K562 (cell line): Measurements from ENCODE around the gene LCNL1. TPM values are rescaled to one million over a fixed set of nuclear protein-coding genes. Genes with fewer than 3 reads are reported as not detected.

Source experiments
- ATAC-seq: fragments of 200-7000 bp; cut with Tn5 transposase; 3 replicates; pipeline ENCODE4 v1.9.1; 2020; ENCODE audit warnings: moderate library complexity
- BruUV-seq: library from RNA; stranded (reverse); fragments of 400-500 nt; replicated peaks from 2 replicates; lab custom pipeline; 2021; lab: Mats Ljungman, UMichigan
- CTCF ChIA-PET: fragments of 300-600 bp; formaldehyde crosslinking; extraction: SDS; loops from one replicate; lab custom pipeline; 2021; ENCODE audit warnings: low intra/inter-chr PET ratio; lab: Yijun Ruan, JAX
- POLR2A ChIA-PET: fragments of 300-600, 350-650 bp; sonication (Branson Sonifier 250); formaldehyde crosslinking; extraction: SDS; loops from one replicate; lab custom pipeline; 2021; ENCODE audit warnings: antibody characterized with exemption, inconsistent platforms; lab: Yijun Ruan, JAX
- DNase-seq, 4 experiments: peaks; one replicate each; pipeline versions ENCODE4 v3.0.0 to v3.0.0-alpha.2; 2011 to 2018; ENCODE audit warnings: low spot score in 3 of 4, mixed read lengths in 3 of 4; ENCODE audit errors: extremely low read depth in 1 of 4
- FAIRE-seq: peaks from 2 replicates; lab custom pipeline; 2011; peaks lifted over from hg19 to GRCh38; lab: Jason Lieb, UNC
- H2AFZ ChIP-seq: 2 replicates; pipeline ENCODE4 v1.6.0; 2011; ENCODE audit warnings: low read depth, low read length, control low read depth, inconsistent platforms
- H3K27ac ChIP-seq: fragments of 200-600 bp; 3 replicates; pipeline ENCODE4 v1.8.0; 2011; ENCODE audit warnings: low read depth, mild to moderate bottlenecking, control low read depth, inconsistent platforms, low read length, moderate library complexity, mixed read lengths; ENCODE audit errors: extremely low read depth
- H3K27me3 ChIP-seq, 2 experiments: fragments of 300-600 bp in 1 of 2; 2 replicates in 1 of 2; 3 replicates in 1 of 2; pipeline versions ENCODE4 v1.6.0 to v1.8.0; 2011; ENCODE audit warnings: inconsistent platforms in 2 of 2, low read length in 2 of 2, mild to moderate bottlenecking in 1 of 2, mixed read lengths in 1 of 2, moderate library complexity in 1 of 2; ENCODE audit not compliant: control insufficient read depth in 2 of 2, insufficient read depth in 2 of 2
- H3K36me3 ChIP-seq: fragments of 300-600 bp; 3 replicates; pipeline ENCODE4 v1.8.0; 2011; ENCODE audit warnings: mild to moderate bottlenecking, low read length, inconsistent platforms; ENCODE audit not compliant: control insufficient read depth, insufficient read depth
- H3K4me1 ChIP-seq, 2 experiments: fragments of 200-600 bp in 1 of 2; replicated peaks in 1 of 2; 2 replicates in 1 of 2; 3 replicates in 1 of 2; pipeline versions ENCODE4 v1.5.1 to v1.8.0; 2011; ENCODE audit warnings: inconsistent platforms in 2 of 2, low read length in 2 of 2, mild to moderate bottlenecking in 1 of 2, mixed read lengths in 1 of 2, moderate library complexity in 1 of 2; ENCODE audit not compliant: control insufficient read depth in 2 of 2, insufficient read depth in 2 of 2
- H3K4me2 ChIP-seq: 2 replicates; pipeline ENCODE4 v1.6.1; 2011; ENCODE audit warnings: low read length, control low read depth, inconsistent platforms, mixed read lengths; ENCODE audit not compliant: insufficient read depth
- H3K4me3 ChIP-seq: fragments of 200-600 bp; sonication (generic), shearing (Covaris generic); 2 replicates; pipeline ENCODE4 v1.5.1; 2016; ENCODE audit warnings: control low read depth, inconsistent platforms
- H3K79me2 ChIP-seq: fragments of 200-600 bp; 3 replicates; pipeline ENCODE4 v1.8.0; 2011; ENCODE audit warnings: low read length, inconsistent platforms; ENCODE audit not compliant: control insufficient read depth, insufficient read depth
- H3K9ac ChIP-seq, 2 experiments: 2 replicates each; pipeline versions ENCODE4 v1.6.0 to v1.6.1; 2011; ENCODE audit warnings: low read depth in 2 of 2, low read length in 2 of 2, control low read depth in 1 of 2, inconsistent platforms in 1 of 2, mild to moderate bottlenecking in 1 of 2, mixed read lengths in 1 of 2; ENCODE audit not compliant: insufficient read depth in 1 of 2
- H3K9me1 ChIP-seq: one replicate; pipeline ENCODE4 v1.6.0; 2011; ENCODE audit warnings: inconsistent platforms, mild to moderate bottlenecking, low read length, moderate library complexity; ENCODE audit not compliant: control insufficient read depth, insufficient read depth
- H3K9me3 ChIP-seq: replicated peaks from 2 replicates; pipeline ENCODE4 v1.5.1; 2011; ENCODE audit warnings: low read depth, low read length, inconsistent platforms; ENCODE audit not compliant: control insufficient read depth, insufficient read depth
- H4K20me1 ChIP-seq: replicated peaks from 2 replicates; pipeline ENCODE4 v1.6.1; 2011; ENCODE audit warnings: low read length, inconsistent platforms, mixed read lengths; ENCODE audit not compliant: control insufficient read depth, insufficient read depth
- BCLAF1 ChIP-seq, 2 experiments: fragments of 450-650 bp in 1 of 2; IDR thresholded peaks; 2 replicates each; pipeline ENCODE4 v1.6.1; 2011 to 2017; ENCODE audit warnings: low read depth in 2 of 2, antibody characterized with exemption in 1 of 2, borderline replicate concordance in 1 of 2, low read length in 1 of 2, mild to moderate bottlenecking in 1 of 2, mixed read lengths in 1 of 2; ENCODE audit not compliant: control insufficient read depth in 1 of 2
- CBFA2T2 ChIP-seq: fragments of 450-650 bp; conservative IDR thresholded peaks from 2 replicates; pipeline ENCODE4 v1.6.1; 2017; ENCODE audit warnings: mild to moderate bottlenecking
- JUND ChIP-seq, 2 experiments: IDR thresholded peaks; 2 replicates in 1 of 2; 3 replicates in 1 of 2; pipeline ENCODE4 v1.6.1; 2011; ENCODE audit warnings: borderline replicate concordance in 2 of 2, low read depth in 2 of 2, low read length in 2 of 2, improper control_type of control experiment in 1 of 2, missing biosample characterization in 1 of 2, missing genetic modification characterization in 1 of 2, missing genetic modification reagents in 1 of 2
- MBD2 ChIP-seq: sonication (generic); IDR thresholded peaks from 2 replicates; pipeline ENCODE4 v1.6.1; 2016; ENCODE audit warnings: low read depth, borderline replicate concordance
- NFRKB ChIP-seq: fragments of 450-650 bp; IDR thresholded peaks from 2 replicates; pipeline ENCODE4 v1.6.1; 2016; ENCODE audit warnings: low read depth
- RBM22 ChIP-seq: fragments of 200-400 bp; formaldehyde crosslinking; IDR thresholded peaks from 2 replicates; pipeline ENCODE4 v1.6.1; 2018; ENCODE audit warnings: low read length, low read depth; ENCODE audit not compliant: poor library complexity, severe bottlenecking
- RUNX1 ChIP-seq: sonication (generic); IDR thresholded peaks from 2 replicates; pipeline ENCODE4 v1.6.1; 2016; ENCODE audit warnings: antibody characterized with exemption, low read depth
- SOX6 ChIP-seq: fragments of 450-650 bp; IDR thresholded peaks from 2 replicates; pipeline ENCODE4 v1.6.1; 2014; ENCODE audit warnings: mild to moderate bottlenecking
- SRF ChIP-seq, 2 experiments: fragments of 250-450, 450-650 bp in 1 of 2; sonication (Bioruptor Pico) in 1 of 2; sonication (generic) in 1 of 2; formaldehyde crosslinking; IDR thresholded peaks; 2 replicates each; pipeline versions ENCODE4 v1.5.0 to v1.5.1; 2020 to 2022; ENCODE audit warnings: mild to moderate bottlenecking in 1 of 2, missing genetic modification reagents in 1 of 2
- SRSF7 ChIP-seq: fragments of 200-400 bp; formaldehyde crosslinking; optimal IDR thresholded peaks from 2 replicates; pipeline ENCODE3; 2017; ENCODE audit warnings: mild to moderate bottlenecking, low read depth, low read length
- STAG1 ChIP-seq: sonication (generic); formaldehyde crosslinking; IDR thresholded peaks from 2 replicates; pipeline ENCODE4 v1.5.0; 2020; ENCODE audit warnings: missing genetic modification reagents, borderline replicate concordance
- TEAD4 ChIP-seq, 2 experiments: sonication (generic) in 1 of 2; formaldehyde crosslinking in 1 of 2; IDR thresholded peaks; 2 replicates each; pipeline versions ENCODE4 v1.6.1 to v1.8.0; 2012 to 2022; ENCODE audit warnings: borderline replicate concordance in 1 of 2, inconsistent platforms in 1 of 2, low read length in 1 of 2, mild to moderate bottlenecking in 1 of 2, missing genetic modification reagents in 1 of 2
- ZFP1 ChIP-seq: fragments of 450-650 bp; formaldehyde crosslinking; IDR thresholded peaks from 2 replicates; pipeline ENCODE4 v1.4.0; 2020; ENCODE audit warnings: mild to moderate bottlenecking, mixed read lengths
- ZFP30 ChIP-seq: fragments of 250-450 bp; sonication (Bioruptor Pico); IDR thresholded peaks from 2 replicates; pipeline ENCODE4 v1.8.0; 2022; ENCODE audit warnings: moderate library complexity, mild to moderate bottlenecking, inconsistent platforms, borderline replicate concordance
- ZNF140 ChIP-seq: fragments of 250-450 bp; sonication (Bioruptor Pico); IDR thresholded peaks from 2 replicates; pipeline ENCODE4 v1.8.0; 2021; ENCODE audit warnings: moderate library complexity, mild to moderate bottlenecking, inconsistent platforms
- ZNF583 ChIP-seq: fragments of 250-450 bp; sonication (Bioruptor Pico); IDR thresholded peaks from 2 replicates; pipeline ENCODE4 v1.4.0; 2020
- WGBS: fragments of 100-300 bp; shearing (Covaris generic); methylation state at CpG from one replicate; pipeline ENCODE4 v1.1.6; 2016; ENCODE audit warnings: low coverage, mixed read lengths; ENCODE audit not compliant: insufficient coverage; ENCODE audit errors: missing lambda C conversion rate; 5-methylcytosine and 5-hydroxymethylcytosine counted together
- in situ Hi-C: fragments of 300-500 bp; cut with MboI; formaldehyde crosslinking; loops from 4 replicates; pipeline ENCODE4 v1.15.0; 2018; ENCODE audit warnings: inconsistent platforms, mixed read lengths
- intact Hi-C: fragments of 100-400 bp; cut with micrococcal nuclease; formaldehyde crosslinking; loops from 2 replicates; pipeline ENCODE4 v1.14.2; 2022
- polyA plus RNA-seq, 8 experiments: library from polyadenylated mRNA; depleted of rRNA in 4 of 8; stranded (reverse) in 5 of 8; unstranded in 3 of 8; fragments of >200 nt; fragmentation: Nextera tagmentation in 2 of 8; fragmentation: Illumina TruSeq in 1 of 8; extraction: Ambion mirVana in 2 of 8; extraction: Trizol in 1 of 8; gene quantifications; 2 replicates each; pipeline versions ENCODE4 v1.2.1 to v1.2.3, GENCODE V29; 2011 to 2014; ENCODE audit warnings: inconsistent platforms in 1 of 8, missing spikeins in 1 of 8
- total RNA-seq, 7 experiments: library from RNA; depleted of rRNA in 6 of 7; stranded (reverse); fragments of >200 nt in 6 of 7; fragmentation: Illumina TruSeq in 2 of 7; extraction: Trizol in 2 of 7; gene quantifications; 2 replicates each; pipeline versions ENCODE4 v1.2.1 to v1.2.3, GENCODE V29; 2011 to 2021; ENCODE audit warnings: low replicate concordance in 1 of 7
- TF ChIP-seq, protein P1 (sequence below): sonication (generic); formaldehyde crosslinking; IDR thresholded peaks from 2 replicates; pipeline ENCODE4 v1.8.0; 2022; ENCODE audit warnings: missing genetic modification reagents, mild to moderate bottlenecking, borderline replicate concordance

Gene LCNL1
- total and polyA plus RNA-seq, 9 of the 15 experiments (the other 6 are each of a cell fraction or from before 2014, with no cell fraction given): 0.04 to 0.16 (median 0.04) TPM; not detected in 4

GRCh38 chr9:136952321-136952850 is 30.4 kb upstream of the LCNL1 start:
- H3K79me2 ChIP-seq: no peaks in the 10 kb centered on the region
- H4K20me1 ChIP-seq: 0 out of 2 replicates have a peak, but pooled peaks cover 4% of the 10 kb centered on the region
- H3K4me2 ChIP-seq: no peak overlapping the region
- 68% methylated on average over 12 of the region's 15 CpGs for WGBS
- H3K9ac ChIP-seq: no peak overlapping the region
- H3K9me1 ChIP-seq: peaks cover 2% of the 10 kb centered on the region
- peaks cover 3 to 69% of the 10 kb centered on the region in 2 experiments; a peak in 4 of 5 replicates for H3K4me1 ChIP-seq
- FAIRE-seq: no peak
- no TSS peak for BruUV-seq
- no peak overlapping the region for H3K4me3 ChIP-seq
- no peak overlapping the region for H3K27ac ChIP-seq
- H3K27me3 ChIP-seq: peaks cover 2 to 7% of the 10 kb centered on the region in 2 experiments; a peak in 3 of 5 replicates
- ATAC-seq: no peak
- intact Hi-C loops: no loop called here
- DNase-seq: no peak
- no peaks in the 10 kb centered on the region for H3K36me3 ChIP-seq
- in situ Hi-C loops: no loop called here
- POLR2A ChIA-PET: interaction anchor here (0.7 kb wide), 2 partner anchors 24 to 50 kb away, joined by 3 read pairs; no protein-coding TSS in a partner anchor
- H3K9me3 ChIP-seq: no peaks in the 10 kb centered on the region
- no peak overlapping the region for H2AFZ ChIP-seq
- CTCF ChIA-PET: no interaction called here
- TF ChIP-seq ZNF583 (CRISPR knock-in tag): no peak
- no peak for TF ChIP-seq RBM22
- TF ChIP-seq ZNF140 (CRISPR knock-in tag): no peak
- no peak for TF ChIP-seq MBD2
- TF ChIP-seq RUNX1: no peak
- TF ChIP-seq SRF (CRISPR knock-in tag; IDR thresholded peaks at IDR 0.05): no peak
- no peak for TF ChIP-seq CBFA2T2
- TF ChIP-seq STAG1: no peak
- no peak for TF ChIP-seq SRSF7
- no peak for TF ChIP-seq JUND (IDR thresholded peaks at IDR 0.05; ENCODE audit: borderline replicate concordance, low read depth, low read length)
- no peak for TF ChIP-seq JUND (tag; IDR thresholded peaks at IDR 0.05; ENCODE audit: borderline replicate concordance, low read depth, low read length)
- no peak for TF ChIP-seq ZFP30 (CRISPR knock-in tag)
- no peak for TF ChIP-seq ZFP1
- TF ChIP-seq BCLAF1 (IDR thresholded peaks at IDR 0.05; ENCODE audit: borderline replicate concordance in 1 of 2, control insufficient read depth in 1 of 2, low read depth in 2 of 2, low read length in 1 of 2): no peak
- no peak for TF ChIP-seq SOX6
- TF ChIP-seq NFRKB: no peak
- TF ChIP-seq, protein P1, sequence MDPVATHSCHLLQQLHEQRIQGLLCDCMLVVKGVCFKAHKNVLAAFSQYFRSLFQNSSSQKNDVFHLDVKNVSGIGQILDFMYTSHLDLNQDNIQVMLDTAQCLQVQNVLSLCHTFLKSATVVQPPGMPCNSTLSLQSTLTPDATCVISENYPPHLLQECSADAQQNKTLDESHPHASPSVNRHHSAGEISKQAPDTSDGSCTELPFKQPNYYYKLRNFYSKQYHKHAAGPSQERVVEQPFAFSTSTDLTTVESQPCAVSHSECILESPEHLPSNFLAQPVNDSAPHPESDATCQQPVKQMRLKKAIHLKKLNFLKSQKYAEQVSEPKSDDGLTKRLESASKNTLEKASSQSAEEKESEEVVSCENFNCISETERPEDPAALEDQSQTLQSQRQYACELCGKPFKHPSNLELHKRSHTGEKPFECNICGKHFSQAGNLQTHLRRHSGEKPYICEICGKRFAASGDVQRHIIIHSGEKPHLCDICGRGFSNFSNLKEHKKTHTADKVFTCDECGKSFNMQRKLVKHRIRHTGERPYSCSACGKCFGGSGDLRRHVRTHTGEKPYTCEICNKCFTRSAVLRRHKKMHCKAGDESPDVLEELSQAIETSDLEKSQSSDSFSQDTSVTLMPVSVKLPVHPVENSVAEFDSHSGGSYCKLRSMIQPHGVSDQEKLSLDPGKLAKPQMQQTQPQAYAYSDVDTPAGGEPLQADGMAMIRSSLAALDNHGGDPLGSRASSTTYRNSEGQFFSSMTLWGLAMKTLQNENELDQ (CRISPR knock-in tag): no peak
- no peak for TF ChIP-seq TEAD4 (IDR thresholded peaks at IDR 0.05; ENCODE audit: low read length)
- TF ChIP-seq TEAD4 (CRISPR knock-in tag; IDR thresholded peaks at IDR 0.05; ENCODE audit: borderline replicate concordance): no peak
